Measurements from ENCODE around the gene CDKAL1. TPM values are rescaled to one million over a fixed set of nuclear protein-coding genes. Genes with fewer than 3 reads are reported as not detected.

CDKAL1 gene
- total RNA-seq, 1 donor from 2014 or later, result 39.6 TPM

DNA sequence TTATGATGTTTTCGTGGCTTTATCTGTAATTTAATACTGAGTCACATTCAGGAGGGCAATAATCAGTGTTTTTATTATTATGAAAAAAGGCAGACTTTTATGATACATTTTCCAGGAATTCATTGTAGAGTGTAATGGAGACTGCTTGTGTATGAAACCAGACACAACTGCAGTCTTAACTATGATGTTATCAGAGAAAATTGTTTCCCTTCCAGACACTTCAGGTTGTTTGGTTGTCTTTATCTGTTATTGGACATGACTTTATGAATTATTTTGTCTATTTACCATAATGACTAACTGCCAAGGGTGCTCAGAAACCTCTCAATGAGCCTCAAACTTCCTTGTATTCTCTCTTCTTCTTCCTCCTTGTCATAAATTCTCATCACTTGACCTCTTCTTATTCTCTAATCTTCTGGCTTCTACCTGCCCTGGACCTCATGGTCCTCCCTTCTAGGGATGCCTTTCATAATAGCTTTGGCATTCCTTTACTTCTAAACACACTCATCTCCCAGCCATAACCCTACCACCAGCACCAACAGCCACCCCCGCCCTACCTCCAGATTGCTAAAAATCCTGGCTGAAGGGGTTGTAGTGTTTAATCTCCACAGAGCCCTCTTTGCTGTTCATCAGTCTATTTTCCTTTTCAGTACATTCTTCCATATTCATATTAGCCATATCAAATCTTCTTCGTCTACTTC, 492.5 kb downstream of the CDKAL1 start:
- Histone ChIP-seq H4K20me1 (ENCODE audit: low read depth) (no peaks in the 10 kb centered on the region), H3K4me2 (no peak overlapping the region), H3K36me3 (no peaks in the 10 kb centered on the region), H3K9ac (no peak overlapping the region), H2AFZ (replicated peaks) (no peak overlapping the region), H3K9me3 (ENCODE audit: low read depth) (no peaks in the 10 kb centered on the region), H3K79me2 (ENCODE audit: low read depth) (no peaks in the 10 kb centered on the region), H3K4me3 (no peak overlapping the region), H3F3A (ENCODE audit: low read depth) (no peaks in the 10 kb centered on the region), H3K27me3 (no peaks in the 10 kb centered on the region), H3K27ac (no peak overlapping the region), H3K4me1 (peaks cover 11% of the 10 kb centered on the region)
- TF ChIP-seq EZH2 (IDR thresholded peaks at IDR 0.05) (no peak), CTCF (IDR thresholded peaks at IDR 0.05) (no peak), EZH2phosphoT487 (IDR thresholded peaks at IDR 0.05) (no peak)
- DNase-seq (ENCODE audit: low spot score), result no peak
- Mint-ChIP-seq H3K4me1 (peaks cover 8% of the 10 kb centered on the region), H3K4me3 (no peak overlapping the region), H3K36me3 (peaks cover 4% of the 10 kb centered on the region), H3K9me3 (peaks cover 4% of the 10 kb centered on the region), H3K27ac (no peak overlapping the region), H3K27me3 (ENCODE audit: insufficient read depth, low read depth) (no peaks in the 10 kb centered on the region)

GRCh38 chr6:21027507-21027906, 493.2 kb downstream of the CDKAL1 start:
- Mint-ChIP-seq H3K4me3 (no peak overlapping the region), H3K27ac (no peak overlapping the region), H3K27me3 (ENCODE audit: insufficient read depth, low read depth) (no peaks in the 10 kb centered on the region), H3K9me3 (peaks cover 4% of the 10 kb centered on the region), H3K36me3 (peaks cover 4% of the 10 kb centered on the region), H3K4me1 (peaks cover 4% of the 10 kb centered on the region)
- no peak overlapping the region for H3K27ac ChIP-seq
- no peak overlapping the region for H3K4me3 ChIP-seq
- no peaks in the 10 kb centered on the region for H3K36me3 ChIP-seq
- H4K20me1 ChIP-seq (ENCODE audit: low read depth), result no peaks in the 10 kb centered on the region
- H3F3A ChIP-seq (ENCODE audit: low read depth), result no peaks in the 10 kb centered on the region
- no peak overlapping the region for H3K4me2 ChIP-seq
- no peak for DNase-seq (ENCODE audit: low spot score)
- H3K9ac ChIP-seq, result no peak overlapping the region
- no peak overlapping the region for H2AFZ ChIP-seq (replicated peaks)
- H3K9me3 ChIP-seq (ENCODE audit: low read depth), result no peaks in the 10 kb centered on the region
- H3K79me2 ChIP-seq (ENCODE audit: low read depth), result no peaks in the 10 kb centered on the region
- H3K27me3 ChIP-seq, result no peaks in the 10 kb centered on the region
- TF ChIP-seq CTCF (IDR thresholded peaks at IDR 0.05) (no peak), EZH2 (IDR thresholded peaks at IDR 0.05) (no peak), EZH2phosphoT487 (IDR thresholded peaks at IDR 0.05) (no peak)
- H3K4me1 ChIP-seq, result peaks cover 4% of the 10 kb centered on the region

GRCh38 chr6:21031182-21031581, 496.9 kb downstream of the CDKAL1 start:
- Mint-ChIP-seq H3K36me3 (peaks cover 4% of the 10 kb centered on the region), H3K4me1 (peaks cover 13% of the 10 kb centered on the region), H3K4me3 (no peak overlapping the region), H3K27me3 (ENCODE audit: insufficient read depth, low read depth) (no peaks in the 10 kb centered on the region), H3K27ac (no peak overlapping the region), H3K9me3 (peaks cover 4% of the 10 kb centered on the region)
- Histone ChIP-seq H2AFZ (replicated peaks) (no peak overlapping the region), H3K27ac (no peak overlapping the region), H3K9ac (no peak overlapping the region), H3K4me3 (no peak overlapping the region), H4K20me1 (ENCODE audit: low read depth) (no peaks in the 10 kb centered on the region), H3K27me3 (no peaks in the 10 kb centered on the region), H3K79me2 (ENCODE audit: low read depth) (no peaks in the 10 kb centered on the region), H3K36me3 (no peaks in the 10 kb centered on the region), H3F3A (ENCODE audit: low read depth) (no peaks in the 10 kb centered on the region), H3K9me3 (ENCODE audit: low read depth) (no peaks in the 10 kb centered on the region), H3K4me1 (peaks cover 9% of the 10 kb centered on the region), H3K4me2 (no peak overlapping the region)
- DNase-seq (ENCODE audit: low spot score), result no peak
- no peak for TF ChIP-seq EZH2phosphoT487 (IDR thresholded peaks at IDR 0.05)
- TF ChIP-seq EZH2 (IDR thresholded peaks at IDR 0.05), result no peak

DNA sequence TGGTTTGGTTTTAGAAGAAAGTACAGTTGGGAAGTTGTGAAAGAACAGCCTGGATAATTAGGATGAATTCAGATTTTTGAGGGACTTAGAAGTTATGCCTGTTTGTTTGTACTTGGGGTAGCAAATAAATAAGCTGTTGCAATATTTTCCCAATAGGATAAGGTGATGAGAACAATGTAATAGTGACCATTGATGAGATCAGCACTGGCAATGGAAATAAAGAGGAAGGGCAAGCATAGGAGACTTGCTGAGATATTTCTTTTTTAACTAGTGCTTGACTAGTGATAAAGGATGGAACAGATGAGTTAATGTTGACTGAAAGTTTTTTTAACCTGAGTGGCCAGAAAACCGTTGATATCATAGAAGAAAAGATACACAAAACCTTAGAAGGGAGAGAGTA, 498.8 kb downstream of the CDKAL1 start:
- Histone ChIP-seq H3K9ac (no peak overlapping the region), H3K27me3 (no peaks in the 10 kb centered on the region), H3K9me3 (ENCODE audit: low read depth) (no peaks in the 10 kb centered on the region), H3K4me1 (peaks cover 9% of the 10 kb centered on the region), H3K4me2 (no peak overlapping the region), H4K20me1 (ENCODE audit: low read depth) (no peaks in the 10 kb centered on the region), H3F3A (ENCODE audit: low read depth) (no peaks in the 10 kb centered on the region), H2AFZ (replicated peaks) (no peak overlapping the region), H3K79me2 (ENCODE audit: low read depth) (no peaks in the 10 kb centered on the region), H3K27ac (no peak overlapping the region), H3K36me3 (no peaks in the 10 kb centered on the region), H3K4me3 (no peak overlapping the region)
- H3K27ac Mint-ChIP-seq, result peak overlapping the region; percentile 7
- DNase-seq (ENCODE audit: low spot score), result no peak
- no peak overlapping the region for H3K4me3 Mint-ChIP-seq
- H3K9me3 Mint-ChIP-seq, result peaks cover 2% of the 10 kb centered on the region
- H3K36me3 Mint-ChIP-seq, result no peaks in the 10 kb centered on the region
- H3K27me3 Mint-ChIP-seq (ENCODE audit: insufficient read depth, low read depth), result no peaks in the 10 kb centered on the region
- H3K4me1 Mint-ChIP-seq, result peaks cover 20% of the 10 kb centered on the region
- no peak for TF ChIP-seq EZH2 (IDR thresholded peaks at IDR 0.05)
- no peak for TF ChIP-seq EZH2phosphoT487 (IDR thresholded peaks at IDR 0.05)
- TF ChIP-seq CTCF (IDR thresholded peaks at IDR 0.05), result no peak

All from neural progenitor cell (in vitro differentiated cells).